CD4-positive, alpha-beta T cell (primary cell): Measurements from ENCODE around the gene ANGPTL2. TPM values are rescaled to one million over a fixed set of nuclear protein-coding genes. Genes with fewer than 3 reads are reported as not detected.

ENCODE experiments used
- ATAC-seq: fragments of 200-7000 bp; cut with Tn5 transposase; one replicate; pipeline ENCODE4 v1.10.0; 2022; ENCODE audit warnings: mild to moderate bottlenecking; ENCODE audit not compliant: poor library complexity
- CTCF ChIA-PET: fragments of 350-600 bp; sonication (Branson Sonifier 250); formaldehyde crosslinking; loops from one replicate; lab custom pipeline; 2021; ENCODE audit warnings: antibody characterized with exemption, inconsistent platforms; lab: Charles Lee
- POLR2A ChIA-PET: fragments of 350-600 bp; sonication (Branson Sonifier 250); formaldehyde crosslinking; loops from one replicate; lab custom pipeline; 2021; ENCODE audit warnings: antibody characterized with exemption, inconsistent platforms; lab: Charles Lee
- DNase-seq, 14 experiments: peaks; one replicate each; pipeline ENCODE4 v3.0.0-alpha.2; 2013 to 2020; ENCODE audit warnings: mixed read lengths in 2 of 14
- H3K27ac ChIP-seq, 2 donors: one replicate each; pipeline versions ENCODE4 v1.5.1 to v1.7.0; 2013; ENCODE audit warnings: low read length in 2 of 2, low read depth in 1 of 2, mild to moderate bottlenecking in 1 of 2
- H3K27me3 ChIP-seq, 2 experiments: 1 replicate in 1 of 2; 2 replicates in 1 of 2; pipeline versions ENCODE4 v1.6.1 to v1.7.0; 2013; ENCODE audit warnings: low read length in 2 of 2, control low read depth in 1 of 2, mild to moderate bottlenecking in 1 of 2, moderate library complexity in 1 of 2; ENCODE audit not compliant: insufficient read depth in 2 of 2, control insufficient read depth in 1 of 2
- H3K36me3 ChIP-seq: one replicate; pipeline ENCODE4 v1.6.1; 2013; ENCODE audit warnings: low read length, control low read depth; ENCODE audit not compliant: insufficient read depth
- H3K4me1 ChIP-seq: one replicate; pipeline ENCODE4 v1.6.1; 2013; ENCODE audit warnings: low read length, control low read depth; ENCODE audit not compliant: insufficient read depth
- H3K4me3 ChIP-seq: one replicate; pipeline ENCODE4 v1.5.1; 2013; ENCODE audit warnings: mild to moderate bottlenecking, low read length, moderate library complexity
- H3K9me3 ChIP-seq, 2 experiments: 1 replicate in 1 of 2; 2 replicates in 1 of 2; pipeline versions ENCODE4 v1.6.1 to v1.7.0; 2013; ENCODE audit warnings: low read length in 2 of 2, mild to moderate bottlenecking in 2 of 2, control low read depth in 1 of 2, moderate library complexity in 1 of 2; ENCODE audit not compliant: control insufficient read depth in 1 of 2, insufficient read depth in 1 of 2
- H3K27ac Mint-ChIP-seq: one replicate; pipeline ENCODE4 v1.8.0; 2020; ENCODE audit warnings: mixed read lengths
- H3K27me3 Mint-ChIP-seq: one replicate; pipeline ENCODE4 v1.8.0; 2021; ENCODE audit warnings: mixed read lengths
- H3K36me3 Mint-ChIP-seq: one replicate; pipeline ENCODE4 v1.8.0; 2021; ENCODE audit warnings: low read depth, mixed read lengths
- H3K4me1 Mint-ChIP-seq: one replicate; pipeline ENCODE4 v1.8.0; 2021; ENCODE audit warnings: low read depth, mixed read lengths
- H3K4me3 Mint-ChIP-seq: one replicate; pipeline ENCODE4 v1.8.0; 2020; ENCODE audit warnings: mild to moderate bottlenecking, mixed read lengths
- H3K9me3 Mint-ChIP-seq: one replicate; pipeline ENCODE4 v1.8.0; 2020; ENCODE audit warnings: mixed read lengths
- intact Hi-C, 2 experiments: fragments of 100-400 bp; cut with DNase I in 1 of 2; cut with micrococcal nuclease in 1 of 2; formaldehyde crosslinking; loops; one replicate each; pipeline versions ENCODE4 v1.15.1 to v1.9.0; 2023 to 2025; cut with DNase I, micrococcal nuclease
- total RNA-seq, 174 experiments: library from RNA in 2 of 174; stranded (reverse) in 2 of 174; gene quantifications; one replicate each; pipeline ENCODE4 v1.2.3 and lab custom pipeline; 2021 to 2026
- TF ChIP-seq, protein P1 (sequence below): fragments of 200-600 bp; IDR thresholded peaks from one replicate; pipeline ENCODE4 v1.8.0; 2022; ENCODE audit warnings: antibody characterized with exemption, mild to moderate bottlenecking

ANGPTL2 gene
- total RNA-seq, 2 experiments from 2014 or later: not detected

DNA sequence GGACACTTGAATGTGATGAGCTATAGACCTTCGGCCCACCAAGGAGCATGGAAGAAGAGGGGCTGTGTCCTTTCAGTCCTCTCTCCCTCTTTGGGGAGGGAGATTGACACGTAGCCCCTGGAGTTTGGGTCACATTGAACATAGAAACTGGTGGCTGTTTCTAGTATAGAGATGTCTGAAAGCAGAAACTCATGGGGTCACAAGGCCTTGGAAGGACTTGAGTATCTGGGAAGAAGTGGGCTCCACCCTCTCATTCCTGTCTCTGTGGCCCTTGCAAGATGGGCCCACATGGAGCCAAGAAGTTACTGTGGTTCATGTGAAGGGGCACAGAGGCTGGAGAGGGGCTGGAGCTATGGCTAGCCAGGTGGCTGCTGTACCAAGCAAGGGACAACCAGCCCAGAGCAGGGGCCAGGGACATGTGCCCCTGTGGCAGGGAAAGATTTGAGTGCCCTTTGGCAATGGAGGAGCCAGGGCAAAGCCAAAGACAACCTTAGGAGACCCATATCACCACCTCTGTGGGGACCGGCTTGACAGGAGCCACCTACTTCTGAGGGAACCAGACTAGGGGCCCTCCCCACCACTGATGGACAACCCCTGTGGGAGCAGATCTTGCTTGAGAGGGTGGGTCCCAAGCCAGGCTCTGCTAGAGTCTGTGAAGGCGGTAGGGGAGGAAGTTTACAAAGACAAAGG lies 12.8 kb upstream of the ANGPTL2 start:
- Histone ChIP-seq H3K27me3 (no peaks in the 10 kb centered on the region), H3K9me3 (no peaks in the 10 kb centered on the region), H3K4me1 (no peaks in the 10 kb centered on the region), H3K36me3 (no peaks in the 10 kb centered on the region), H3K27ac (no peak overlapping the region), H3K4me3 (no peak overlapping the region)
- TF ChIP-seq, protein P1, sequence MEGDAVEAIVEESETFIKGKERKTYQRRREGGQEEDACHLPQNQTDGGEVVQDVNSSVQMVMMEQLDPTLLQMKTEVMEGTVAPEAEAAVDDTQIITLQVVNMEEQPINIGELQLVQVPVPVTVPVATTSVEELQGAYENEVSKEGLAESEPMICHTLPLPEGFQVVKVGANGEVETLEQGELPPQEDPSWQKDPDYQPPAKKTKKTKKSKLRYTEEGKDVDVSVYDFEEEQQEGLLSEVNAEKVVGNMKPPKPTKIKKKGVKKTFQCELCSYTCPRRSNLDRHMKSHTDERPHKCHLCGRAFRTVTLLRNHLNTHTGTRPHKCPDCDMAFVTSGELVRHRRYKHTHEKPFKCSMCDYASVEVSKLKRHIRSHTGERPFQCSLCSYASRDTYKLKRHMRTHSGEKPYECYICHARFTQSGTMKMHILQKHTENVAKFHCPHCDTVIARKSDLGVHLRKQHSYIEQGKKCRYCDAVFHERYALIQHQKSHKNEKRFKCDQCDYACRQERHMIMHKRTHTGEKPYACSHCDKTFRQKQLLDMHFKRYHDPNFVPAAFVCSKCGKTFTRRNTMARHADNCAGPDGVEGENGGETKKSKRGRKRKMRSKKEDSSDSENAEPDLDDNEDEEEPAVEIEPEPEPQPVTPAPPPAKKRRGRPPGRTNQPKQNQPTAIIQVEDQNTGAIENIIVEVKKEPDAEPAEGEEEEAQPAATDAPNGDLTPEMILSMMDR: no peak
- H3K4me3 Mint-ChIP-seq: no peak overlapping the region
- H3K9me3 Mint-ChIP-seq: no peaks in the 10 kb centered on the region
- DNase-seq: peak in 1 of 14 experiments; percentile 24
- intact Hi-C loops: no loop called here
- H3K27me3 Mint-ChIP-seq: peaks cover 4% of the 10 kb centered on the region
- no peak overlapping the region for H3K27ac Mint-ChIP-seq
- no peak for ATAC-seq
- POLR2A ChIA-PET: no interaction called here
- CTCF ChIA-PET: no interaction called here
- no peaks in the 10 kb centered on the region for H3K36me3 Mint-ChIP-seq
- no peaks in the 10 kb centered on the region for H3K4me1 Mint-ChIP-seq

DNA sequence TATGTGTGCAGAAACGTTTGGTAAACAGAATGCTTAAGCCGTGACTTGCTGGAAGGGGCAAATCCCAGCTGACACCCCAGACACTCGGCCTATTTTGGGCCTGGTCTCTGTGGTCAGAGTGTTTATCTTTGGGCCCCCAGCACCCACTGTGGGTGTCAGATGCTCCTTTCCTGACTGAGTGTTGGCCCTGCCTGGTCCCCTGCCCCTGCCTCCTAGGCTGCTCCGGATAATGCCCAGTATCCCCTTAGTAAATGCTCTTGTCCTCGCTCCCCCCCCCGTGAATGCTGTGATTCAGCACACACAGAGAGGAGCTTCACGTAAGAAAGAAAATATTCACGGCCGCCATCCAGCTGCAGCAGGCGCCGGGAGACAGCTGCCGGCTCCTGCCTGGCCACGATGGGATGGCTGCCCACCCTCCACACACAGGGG lies 11.3 kb upstream of the ANGPTL2 start:
- Mint-ChIP-seq H3K27ac (no peak overlapping the region), H3K4me1 (no peaks in the 10 kb centered on the region), H3K27me3 (peaks cover 4% of the 10 kb centered on the region), H3K9me3 (no peaks in the 10 kb centered on the region), H3K4me3 (no peak overlapping the region), H3K36me3 (no peaks in the 10 kb centered on the region)
- intact Hi-C loops: no loop called here
- no peaks in the 10 kb centered on the region for H3K36me3 ChIP-seq
- ChIA-PET POLR2A (no interaction called here), CTCF (no interaction called here)
- ATAC-seq: no peak
- TF ChIP-seq, protein P1: no peak
- no peak overlapping the region for H3K4me3 ChIP-seq
- no peaks in the 10 kb centered on the region for H3K27me3 ChIP-seq
- no peaks in the 10 kb centered on the region for H3K4me1 ChIP-seq
- peak in 1 of 14 experiments; percentile 7 for DNase-seq
- H3K9me3 ChIP-seq: no peaks in the 10 kb centered on the region
- no peak overlapping the region for H3K27ac ChIP-seq

DNA sequence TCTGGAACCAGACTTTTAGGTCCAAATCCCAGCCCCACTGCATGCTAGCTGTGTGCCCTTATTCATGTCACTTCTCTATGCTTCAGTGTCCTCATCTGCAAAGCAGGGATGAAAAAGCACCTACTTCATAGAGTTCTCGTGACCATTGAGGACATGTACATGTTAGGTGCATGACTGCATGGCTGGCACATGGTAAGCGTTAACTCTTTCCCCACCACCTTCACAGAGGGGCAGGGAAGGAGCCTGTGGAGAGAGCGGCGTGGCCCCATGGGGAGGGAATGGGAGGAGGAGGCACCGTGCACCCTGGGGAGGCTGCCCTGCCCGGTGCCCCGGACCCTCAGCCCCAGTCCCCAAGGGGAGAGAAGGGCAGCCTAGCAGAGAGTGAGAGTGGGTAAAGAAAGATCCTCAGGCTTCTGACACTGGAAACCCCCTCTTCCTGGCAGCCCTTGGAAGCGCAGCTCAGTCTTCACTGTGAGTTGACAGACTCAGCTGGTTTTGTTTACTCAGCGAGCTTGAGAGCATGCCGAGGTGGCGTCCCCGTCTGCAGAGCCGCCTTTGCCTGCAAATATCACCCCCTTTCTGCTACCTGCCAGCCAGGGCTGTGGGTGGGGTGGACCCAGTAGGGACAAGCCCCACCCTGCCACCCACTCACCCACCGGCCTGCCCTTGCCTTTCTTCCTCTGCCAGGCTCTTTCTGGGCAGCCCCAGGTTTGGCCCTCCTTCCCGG lies 10.6 kb upstream of the ANGPTL2 start:
- no peaks in the 10 kb centered on the region for H3K27me3 ChIP-seq
- Mint-ChIP-seq H3K27ac (no peak overlapping the region), H3K36me3 (no peaks in the 10 kb centered on the region), H3K4me1 (no peaks in the 10 kb centered on the region), H3K27me3 (peaks cover 4% of the 10 kb centered on the region), H3K9me3 (no peaks in the 10 kb centered on the region), H3K4me3 (no peak overlapping the region)
- no peaks in the 10 kb centered on the region for H3K36me3 ChIP-seq
- intact Hi-C loops: no loop called here
- H3K9me3 ChIP-seq: no peaks in the 10 kb centered on the region
- H3K27ac ChIP-seq: no peak overlapping the region
- POLR2A ChIA-PET: no interaction called here
- ATAC-seq: no peak
- H3K4me1 ChIP-seq: no peaks in the 10 kb centered on the region
- TF ChIP-seq, protein P1: no peak
- CTCF ChIA-PET: no interaction called here
- DNase-seq: peak in 1 of 14 experiments; percentile 21
- H3K4me3 ChIP-seq: no peak overlapping the region
